Measurements from ENCODE around the gene GPR6.

GPR6 gene

GRCh38 chr6:109961611-109962041, 16.5 kb upstream of the GPR6 start:
- no peak overlapping the region for H3K27ac ChIP-seq (ENCODE audit: low read depth, low read length)
- H3K36me3 ChIP-seq (ENCODE audit: control insufficient read depth in 5 of 5, insufficient read depth in 5 of 5, low read length in 5 of 5), result no peaks in the 10 kb centered on the region
- H3K9ac ChIP-seq (ENCODE audit: low read length in 5 of 5), result no peak overlapping the region
- H3K27me3 ChIP-seq (ENCODE audit: control insufficient read depth in 5 of 5, insufficient read depth in 4 of 5, low read length in 5 of 5), result no peaks in the 10 kb centered on the region
- no peak overlapping the region for H3K4me3 ChIP-seq (ENCODE audit: low read depth in 1 of 5, low read length in 5 of 5)
- H3K4me1 ChIP-seq (ENCODE audit: control insufficient read depth in 5 of 5, insufficient read depth in 5 of 5, low read length in 5 of 5), result no peaks in the 10 kb centered on the region
- peaks cover 0 to 8% (median 6%) of the 10 kb centered on the region in 5 donors for H3K9me3 ChIP-seq (ENCODE audit: control insufficient read depth in 5 of 5, low read length in 5 of 5)

GRCh38 chr6:109962271-109962670, 15.8 kb upstream of the GPR6 start:
- H3K4me1 ChIP-seq (ENCODE audit: control insufficient read depth in 5 of 5, insufficient read depth in 5 of 5, low read length in 5 of 5), result no peaks in the 10 kb centered on the region
- H3K9ac ChIP-seq (ENCODE audit: low read length in 5 of 5), result no peak overlapping the region
- no peak overlapping the region for H3K27ac ChIP-seq (ENCODE audit: low read depth, low read length)
- peaks cover 0 to 8% (median 6%) of the 10 kb centered on the region in 5 donors for H3K9me3 ChIP-seq (ENCODE audit: control insufficient read depth in 5 of 5, low read length in 5 of 5)
- no peaks in the 10 kb centered on the region for H3K27me3 ChIP-seq (ENCODE audit: control insufficient read depth in 5 of 5, insufficient read depth in 4 of 5, low read length in 5 of 5)
- H3K4me3 ChIP-seq (ENCODE audit: low read depth in 1 of 5, low read length in 5 of 5), result no peak overlapping the region
- no peaks in the 10 kb centered on the region for H3K36me3 ChIP-seq (ENCODE audit: control insufficient read depth in 5 of 5, insufficient read depth in 5 of 5, low read length in 5 of 5)

GRCh38 chr6:109963598-109964170, 14.4 kb upstream of the GPR6 start:
- no peak overlapping the region for H3K27ac ChIP-seq (ENCODE audit: low read depth, low read length)
- H3K4me3 ChIP-seq (ENCODE audit: low read depth in 1 of 5, low read length in 5 of 5), result no peak overlapping the region
- H3K9me3 ChIP-seq (ENCODE audit: control insufficient read depth in 5 of 5, low read length in 5 of 5), result peaks cover 0 to 8% (median 6%) of the 10 kb centered on the region in 5 donors
- H3K9ac ChIP-seq (ENCODE audit: low read length in 5 of 5), result no peak overlapping the region
- H3K4me1 ChIP-seq (ENCODE audit: control insufficient read depth in 5 of 5, insufficient read depth in 5 of 5, low read length in 5 of 5), result no peaks in the 10 kb centered on the region
- no peaks in the 10 kb centered on the region for H3K36me3 ChIP-seq (ENCODE audit: control insufficient read depth in 5 of 5, insufficient read depth in 5 of 5, low read length in 5 of 5)
- H3K27me3 ChIP-seq (ENCODE audit: control insufficient read depth in 5 of 5, insufficient read depth in 4 of 5, low read length in 5 of 5), result no peaks in the 10 kb centered on the region

GRCh38 chr6:109964949-109965348, 13.2 kb upstream of the GPR6 start:
- H3K9ac ChIP-seq (ENCODE audit: low read length in 5 of 5), result no peak overlapping the region
- H3K27ac ChIP-seq (ENCODE audit: low read depth, low read length), result no peak overlapping the region
- peaks cover 0 to 8% (median 6%) of the 10 kb centered on the region in 5 donors for H3K9me3 ChIP-seq (ENCODE audit: control insufficient read depth in 5 of 5, low read length in 5 of 5)
- H3K36me3 ChIP-seq (ENCODE audit: control insufficient read depth in 5 of 5, insufficient read depth in 5 of 5, low read length in 5 of 5), result no peaks in the 10 kb centered on the region
- H3K4me1 ChIP-seq (ENCODE audit: control insufficient read depth in 5 of 5, insufficient read depth in 5 of 5, low read length in 5 of 5), result no peaks in the 10 kb centered on the region
- H3K4me3 ChIP-seq (ENCODE audit: low read depth in 1 of 5, low read length in 5 of 5), result no peak overlapping the region
- H3K27me3 ChIP-seq (ENCODE audit: control insufficient read depth in 5 of 5, insufficient read depth in 4 of 5, low read length in 5 of 5), result no peaks in the 10 kb centered on the region

- no peak overlapping the region for H3K9ac ChIP-seq (ENCODE audit: low read length in 5 of 5)
- no peaks in the 10 kb centered on the region for H3K36me3 ChIP-seq (ENCODE audit: control insufficient read depth in 5 of 5, insufficient read depth in 5 of 5, low read length in 5 of 5)
- no peaks in the 10 kb centered on the region for H3K27me3 ChIP-seq (ENCODE audit: control insufficient read depth in 5 of 5, insufficient read depth in 4 of 5, low read length in 5 of 5)
- no peak overlapping the region for H3K27ac ChIP-seq (ENCODE audit: low read depth, low read length)
- peaks cover 0 to 8% (median 6%) of the 10 kb centered on the region in 5 donors for H3K9me3 ChIP-seq (ENCODE audit: control insufficient read depth in 5 of 5, low read length in 5 of 5)
- H3K4me1 ChIP-seq (ENCODE audit: control insufficient read depth in 5 of 5, insufficient read depth in 5 of 5, low read length in 5 of 5), result no peaks in the 10 kb centered on the region
- H3K4me3 ChIP-seq (ENCODE audit: low read depth in 1 of 5, low read length in 5 of 5), result no peak overlapping the region
These were observed 11.8 kb upstream of the GPR6 start for GRCh38 chr6:109966299-109966698.

- Histone ChIP-seq H3K9ac (ENCODE audit: low read length in 5 of 5) (no peak overlapping the region), H3K4me3 (ENCODE audit: low read depth in 1 of 5, low read length in 5 of 5) (no peak overlapping the region), H3K27ac (ENCODE audit: low read depth, low read length) (no peak overlapping the region), H3K9me3 (ENCODE audit: control insufficient read depth in 5 of 5, low read length in 5 of 5) (peaks cover 0 to 7% (median 5%) of the 10 kb centered on the region in 5 donors), H3K4me1 (ENCODE audit: control insufficient read depth in 5 of 5, insufficient read depth in 5 of 5, low read length in 5 of 5) (peaks cover 0 to 8% (median 4%) of the 10 kb centered on the region in 5 donors), H3K36me3 (ENCODE audit: control insufficient read depth in 5 of 5, insufficient read depth in 5 of 5, low read length in 5 of 5) (no peaks in the 10 kb centered on the region), H3K27me3 (ENCODE audit: control insufficient read depth in 5 of 5, insufficient read depth in 4 of 5, low read length in 5 of 5) (peaks cover 20 to 33% (median 26%) of the 10 kb centered on the region in 5 donors)
These were observed 329 bp upstream of the GPR6 start for GRCh38 chr6:109977791-109978173.

GRCh38 chr6:109979033-109979921, 1.2 kb downstream of the GPR6 start:
- Histone ChIP-seq H3K9me3 (ENCODE audit: control insufficient read depth in 5 of 5, low read length in 5 of 5) (peaks cover 0 to 7% (median 5%) of the 10 kb centered on the region in 5 donors), H3K36me3 (ENCODE audit: control insufficient read depth in 5 of 5, insufficient read depth in 5 of 5, low read length in 5 of 5) (no peaks in the 10 kb centered on the region), H3K4me1 (ENCODE audit: control insufficient read depth in 5 of 5, insufficient read depth in 5 of 5, low read length in 5 of 5) (peaks cover 0 to 8% (median 4%) of the 10 kb centered on the region in 5 donors), H3K27ac (ENCODE audit: low read depth, low read length) (no peak overlapping the region), H3K27me3 (ENCODE audit: control insufficient read depth in 5 of 5, insufficient read depth in 4 of 5, low read length in 5 of 5) (peaks cover 20 to 33% (median 24%) of the 10 kb centered on the region in 5 donors), H3K9ac (ENCODE audit: low read length in 5 of 5) (no peak overlapping the region), H3K4me3 (ENCODE audit: low read depth in 1 of 5, low read length in 5 of 5) (no peak overlapping the region)

- peaks cover 5 to 10% (median 7%) of the 10 kb centered on the region in 5 donors for H3K27me3 ChIP-seq (ENCODE audit: control insufficient read depth in 5 of 5, insufficient read depth in 4 of 5, low read length in 5 of 5)
These were observed 6.3 kb downstream of the GPR6 start for GRCh38 chr6:109984410-109984809.

GRCh38 chr6:109987196-109987595, 9.1 kb downstream of the GPR6 start:
- H3K9ac ChIP-seq (ENCODE audit: low read length in 5 of 5), result no peak overlapping the region
- no peaks in the 10 kb centered on the region for H3K27me3 ChIP-seq (ENCODE audit: control insufficient read depth in 5 of 5, insufficient read depth in 4 of 5, low read length in 5 of 5)
- H3K9me3 ChIP-seq (ENCODE audit: control insufficient read depth in 5 of 5, low read length in 5 of 5), result peaks cover 0 to 2% (median 0%) of the 10 kb centered on the region in 5 donors
- H3K36me3 ChIP-seq (ENCODE audit: control insufficient read depth in 5 of 5, insufficient read depth in 5 of 5, low read length in 5 of 5), result no peaks in the 10 kb centered on the region
- H3K4me1 ChIP-seq (ENCODE audit: control insufficient read depth in 5 of 5, insufficient read depth in 5 of 5, low read length in 5 of 5), result no peaks in the 10 kb centered on the region
- H3K4me3 ChIP-seq (ENCODE audit: low read depth in 1 of 5, low read length in 5 of 5), result no peak overlapping the region
- H3K27ac ChIP-seq (ENCODE audit: low read depth, low read length), result no peak overlapping the region

More at GRCh38 chr6:109984410-109984809, 6.3 kb downstream of the GPR6 start:
- Histone ChIP-seq H3K4me1 (ENCODE audit: control insufficient read depth in 5 of 5, insufficient read depth in 5 of 5, low read length in 5 of 5) (no peaks in the 10 kb centered on the region), H3K4me3 (ENCODE audit: low read depth in 1 of 5, low read length in 5 of 5) (no peak overlapping the region), H3K9me3 (ENCODE audit: control insufficient read depth in 5 of 5, low read length in 5 of 5) (peaks cover 0 to 7% (median 2%) of the 10 kb centered on the region in 5 donors), H3K27ac (ENCODE audit: low read depth, low read length) (no peak overlapping the region), H3K36me3 (ENCODE audit: control insufficient read depth in 5 of 5, insufficient read depth in 5 of 5, low read length in 5 of 5) (no peaks in the 10 kb centered on the region), H3K9ac (ENCODE audit: low read length in 5 of 5) (no peak overlapping the region)
